ENCODE results near the gene ITSN1.

Gene ITSN1

DNA sequence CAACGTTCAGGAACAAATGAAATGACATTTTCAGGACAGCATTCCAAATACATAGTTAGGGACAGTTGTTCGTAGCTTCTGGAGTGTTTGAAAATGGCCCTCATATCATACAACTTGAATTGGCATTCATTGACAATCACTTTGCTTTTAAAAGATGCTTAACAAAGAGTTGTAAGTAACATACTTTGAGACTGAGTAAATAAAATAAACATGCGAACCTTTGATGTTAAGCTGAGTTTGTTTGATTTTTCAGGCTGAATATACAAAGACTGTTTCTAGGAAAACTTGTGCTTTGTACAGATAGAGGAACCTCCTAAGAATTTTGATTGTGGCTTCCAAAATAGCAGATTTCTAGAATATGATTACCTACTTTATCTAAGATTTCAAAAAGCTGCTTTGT is 45.3 kb downstream of the ITSN1 start:
- Histone ChIP-seq H3K4me2 (ENCODE audit: low read length) (no peak overlapping the region), H3F3A (ENCODE audit: control insufficient read depth, insufficient read depth) (no peaks in the 10 kb centered on the region), H3K36me3 (ENCODE audit: control insufficient read depth, low read length) (no peaks in the 10 kb centered on the region), H3K9me3 (ENCODE audit: control insufficient read depth, insufficient read depth, low read length) (no peaks in the 10 kb centered on the region), H3K27me3 (ENCODE audit: control insufficient read depth, low read length) (no peaks in the 10 kb centered on the region), H3K79me2 (ENCODE audit: control insufficient read depth, low read length) (peaks cover 8% of the 10 kb centered on the region; the same call in 1 of the 2 replicates), H3K9me2 (replicated peaks; ENCODE audit: control insufficient read depth, low read length) (no peaks in the 10 kb centered on the region), H4K20me1 (ENCODE audit: control insufficient read depth, insufficient read depth, low read depth, low read length) (no peaks in the 10 kb centered on the region), H3K4me1 (ENCODE audit: control insufficient read depth, low read length) (peaks cover 8% of the 10 kb centered on the region; the same call in 1 of the 2 replicates), H3K27ac (ENCODE audit: low read depth, low read length) (no peak overlapping the region), H3K4me3 (ENCODE audit: low read length) (no peak overlapping the region)
- no peak for TF ChIP-seq EZH2phosphoT487 (IDR thresholded peaks at IDR 0.05; ENCODE audit: borderline replicate concordance, low read length)
- TF ChIP-seq, protein P1, sequence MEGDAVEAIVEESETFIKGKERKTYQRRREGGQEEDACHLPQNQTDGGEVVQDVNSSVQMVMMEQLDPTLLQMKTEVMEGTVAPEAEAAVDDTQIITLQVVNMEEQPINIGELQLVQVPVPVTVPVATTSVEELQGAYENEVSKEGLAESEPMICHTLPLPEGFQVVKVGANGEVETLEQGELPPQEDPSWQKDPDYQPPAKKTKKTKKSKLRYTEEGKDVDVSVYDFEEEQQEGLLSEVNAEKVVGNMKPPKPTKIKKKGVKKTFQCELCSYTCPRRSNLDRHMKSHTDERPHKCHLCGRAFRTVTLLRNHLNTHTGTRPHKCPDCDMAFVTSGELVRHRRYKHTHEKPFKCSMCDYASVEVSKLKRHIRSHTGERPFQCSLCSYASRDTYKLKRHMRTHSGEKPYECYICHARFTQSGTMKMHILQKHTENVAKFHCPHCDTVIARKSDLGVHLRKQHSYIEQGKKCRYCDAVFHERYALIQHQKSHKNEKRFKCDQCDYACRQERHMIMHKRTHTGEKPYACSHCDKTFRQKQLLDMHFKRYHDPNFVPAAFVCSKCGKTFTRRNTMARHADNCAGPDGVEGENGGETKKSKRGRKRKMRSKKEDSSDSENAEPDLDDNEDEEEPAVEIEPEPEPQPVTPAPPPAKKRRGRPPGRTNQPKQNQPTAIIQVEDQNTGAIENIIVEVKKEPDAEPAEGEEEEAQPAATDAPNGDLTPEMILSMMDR (IDR thresholded peaks at IDR 0.05; ENCODE audit: low read depth, low read length, poor library complexity, severe bottlenecking), result no peak

DNA sequence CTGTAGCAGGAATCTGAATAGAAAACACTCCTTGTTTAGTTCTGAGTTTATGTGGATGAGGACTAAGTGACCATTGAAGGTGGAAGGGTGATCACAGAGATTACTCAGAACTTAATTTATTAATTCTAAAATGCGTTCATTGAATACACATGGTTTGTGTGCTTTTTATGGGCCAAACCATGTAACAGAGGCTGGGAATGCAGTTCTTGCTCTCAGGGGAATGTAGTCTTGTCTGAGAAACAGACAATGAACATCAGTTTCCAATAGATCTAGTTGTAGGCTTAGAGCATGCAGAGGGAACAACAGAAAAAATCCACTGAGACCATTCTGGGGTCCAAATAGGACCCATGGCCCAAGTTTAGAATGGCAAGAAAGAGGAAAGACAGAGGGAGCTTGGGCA is 46.1 kb downstream of the ITSN1 start:
- H3K79me2 ChIP-seq (ENCODE audit: control insufficient read depth, low read length), result peaks cover 8% of the 10 kb centered on the region; the same call in 1 of the 2 replicates
- no peaks in the 10 kb centered on the region for H3K9me2 ChIP-seq (replicated peaks; ENCODE audit: control insufficient read depth, low read length)
- no peaks in the 10 kb centered on the region for H3F3A ChIP-seq (ENCODE audit: control insufficient read depth, insufficient read depth)
- H3K27ac ChIP-seq (ENCODE audit: low read depth, low read length), result no peak overlapping the region
- no peaks in the 10 kb centered on the region for H4K20me1 ChIP-seq (ENCODE audit: control insufficient read depth, insufficient read depth, low read depth, low read length)
- no peaks in the 10 kb centered on the region for H3K27me3 ChIP-seq (ENCODE audit: control insufficient read depth, low read length)
- TF ChIP-seq EZH2phosphoT487 (IDR thresholded peaks at IDR 0.05; ENCODE audit: borderline replicate concordance, low read length), result no peak
- H3K9me3 ChIP-seq (ENCODE audit: control insufficient read depth, insufficient read depth, low read length), result no peaks in the 10 kb centered on the region
- no peak overlapping the region for H3K4me2 ChIP-seq (ENCODE audit: low read length)
- H3K4me1 ChIP-seq (ENCODE audit: control insufficient read depth, low read length), result peaks cover 8% of the 10 kb centered on the region; the same call in 1 of the 2 replicates
- no peak overlapping the region for H3K4me3 ChIP-seq (ENCODE audit: low read length)
- H3K36me3 ChIP-seq (ENCODE audit: control insufficient read depth, low read length), result no peaks in the 10 kb centered on the region

DNA sequence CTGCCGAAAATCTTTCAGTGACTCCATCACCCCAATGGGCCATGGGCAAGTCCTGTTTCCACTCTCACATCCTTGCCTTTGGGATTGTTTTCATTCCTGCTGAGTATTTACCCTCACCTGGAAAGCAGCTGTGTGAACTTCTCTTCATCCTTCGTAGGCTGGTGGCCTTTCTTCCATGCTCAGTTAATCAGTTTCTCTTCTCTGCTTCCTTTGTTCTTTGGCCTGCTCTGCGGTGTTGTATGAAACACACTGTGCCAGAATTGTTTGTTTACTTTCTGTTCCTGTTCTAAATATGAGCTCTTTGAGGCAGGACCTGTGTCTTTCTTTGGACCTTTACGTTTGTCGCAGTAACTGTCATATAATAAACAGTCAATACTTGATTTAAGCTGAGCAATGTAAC is 48.6 kb downstream of the ITSN1 start:
- H3K27me3 ChIP-seq (ENCODE audit: control insufficient read depth, low read length), result no peaks in the 10 kb centered on the region
- H3K9me3 ChIP-seq (ENCODE audit: control insufficient read depth, insufficient read depth, low read length), result no peaks in the 10 kb centered on the region
- peaks cover 6% of the 10 kb centered on the region; the same call in 1 of the 2 replicates for H3K79me2 ChIP-seq (ENCODE audit: control insufficient read depth, low read length)
- H3K36me3 ChIP-seq (ENCODE audit: control insufficient read depth, low read length), result no peaks in the 10 kb centered on the region
- no peak overlapping the region for H3K4me2 ChIP-seq (ENCODE audit: low read length)
- H3K9me2 ChIP-seq (replicated peaks; ENCODE audit: control insufficient read depth, low read length), result no peaks in the 10 kb centered on the region
- H3K4me3 ChIP-seq (ENCODE audit: low read length), result no peak overlapping the region
- TF ChIP-seq, protein P1 (IDR thresholded peaks at IDR 0.05; ENCODE audit: low read depth, low read length, poor library complexity, severe bottlenecking), result no peak
- no peak for TF ChIP-seq EZH2phosphoT487 (IDR thresholded peaks at IDR 0.05; ENCODE audit: borderline replicate concordance, low read length)
- H4K20me1 ChIP-seq (ENCODE audit: control insufficient read depth, insufficient read depth, low read depth, low read length), result no peaks in the 10 kb centered on the region
- H3F3A ChIP-seq (ENCODE audit: control insufficient read depth, insufficient read depth), result no peaks in the 10 kb centered on the region
- no peak overlapping the region for H3K27ac ChIP-seq (ENCODE audit: low read depth, low read length)
- peaks cover 3% of the 10 kb centered on the region; the same call in 1 of the 2 replicates for H3K4me1 ChIP-seq (ENCODE audit: control insufficient read depth, low read length)

- Histone ChIP-seq H3K27ac (ENCODE audit: low read depth, low read length) (no peak overlapping the region), H4K20me1 (ENCODE audit: control insufficient read depth, insufficient read depth, low read depth, low read length) (no peaks in the 10 kb centered on the region), H3K9me3 (ENCODE audit: control insufficient read depth, insufficient read depth, low read length) (no peaks in the 10 kb centered on the region), H3K4me1 (ENCODE audit: control insufficient read depth, low read length) (peaks cover 3% of the 10 kb centered on the region; the same call in 1 of the 2 replicates), H3K4me2 (ENCODE audit: low read length) (no peak overlapping the region), H3K4me3 (ENCODE audit: low read length) (no peak overlapping the region), H3K36me3 (ENCODE audit: control insufficient read depth, low read length) (no peaks in the 10 kb centered on the region), H3K79me2 (ENCODE audit: control insufficient read depth, low read length) (no peaks in the 10 kb centered on the region), H3F3A (ENCODE audit: control insufficient read depth, insufficient read depth) (no peaks in the 10 kb centered on the region), H3K9me2 (replicated peaks; ENCODE audit: control insufficient read depth, low read length) (no peaks in the 10 kb centered on the region), H3K27me3 (ENCODE audit: control insufficient read depth, low read length) (no peaks in the 10 kb centered on the region)
- TF ChIP-seq EZH2phosphoT487 (IDR thresholded peaks at IDR 0.05; ENCODE audit: borderline replicate concordance, low read length), result no peak
- TF ChIP-seq, protein P1 (IDR thresholded peaks at IDR 0.05; ENCODE audit: low read depth, low read length, poor library complexity, severe bottlenecking), result no peak
Observed at GRCh38 chr21:33691945-33692603, 49.8 kb downstream of the ITSN1 start.

Data from DOHH2 (cell line).